ENCODE measurements around the gene DDI2.

Gene DDI2

GRCh38 chr1:15674386-15675159, 57.3 kb downstream of the DDI2 start:
- no peaks in the 10 kb centered on the region for H3K36me3 Mint-ChIP-seq (ENCODE audit: low read depth)
- H3K4me1 Mint-ChIP-seq (ENCODE audit: low read depth), result peaks cover 1% of the 10 kb centered on the region
- no peak overlapping the region for H3K4me3 Mint-ChIP-seq
- no peaks in the 10 kb centered on the region for H3K27me3 Mint-ChIP-seq
- no peaks in the 10 kb centered on the region for H3K9me3 Mint-ChIP-seq
- no peak overlapping the region for H3K27ac Mint-ChIP-seq

- no peaks in the 10 kb centered on the region for H3K27me3 Mint-ChIP-seq
- no peaks in the 10 kb centered on the region for H3K36me3 Mint-ChIP-seq (ENCODE audit: low read depth)
- no peaks in the 10 kb centered on the region for H3K9me3 Mint-ChIP-seq
- H3K4me1 Mint-ChIP-seq (ENCODE audit: low read depth), result peaks cover 16% of the 10 kb centered on the region
- H3K4me3 Mint-ChIP-seq, result no peak overlapping the region
- no peak overlapping the region for H3K27ac Mint-ChIP-seq
Observed at GRCh38 chr1:15676010-15676409, 58.8 kb downstream of the DDI2 start.

- no peaks in the 10 kb centered on the region for H3K27me3 Mint-ChIP-seq
- no peaks in the 10 kb centered on the region for H3K9me3 Mint-ChIP-seq
- no peaks in the 10 kb centered on the region for H3K36me3 Mint-ChIP-seq (ENCODE audit: low read depth)
- H3K4me3 Mint-ChIP-seq, result no peak overlapping the region
- peaks cover 24% of the 10 kb centered on the region for H3K4me1 Mint-ChIP-seq (ENCODE audit: low read depth)
- no peak overlapping the region for H3K27ac Mint-ChIP-seq
Observed at GRCh38 chr1:15676688-15677661, 59.7 kb downstream of the DDI2 start.

- H3K27me3 Mint-ChIP-seq, result no peaks in the 10 kb centered on the region
- H3K36me3 Mint-ChIP-seq (ENCODE audit: low read depth), result no peaks in the 10 kb centered on the region
- no peaks in the 10 kb centered on the region for H3K9me3 Mint-ChIP-seq
- no peak overlapping the region for H3K4me3 Mint-ChIP-seq
- no peak overlapping the region for H3K27ac Mint-ChIP-seq
- H3K4me1 Mint-ChIP-seq (ENCODE audit: low read depth), result peaks cover 30% of the 10 kb centered on the region
Observed at GRCh38 chr1:15678578-15678977, 61.3 kb downstream of the DDI2 start.

DNA sequence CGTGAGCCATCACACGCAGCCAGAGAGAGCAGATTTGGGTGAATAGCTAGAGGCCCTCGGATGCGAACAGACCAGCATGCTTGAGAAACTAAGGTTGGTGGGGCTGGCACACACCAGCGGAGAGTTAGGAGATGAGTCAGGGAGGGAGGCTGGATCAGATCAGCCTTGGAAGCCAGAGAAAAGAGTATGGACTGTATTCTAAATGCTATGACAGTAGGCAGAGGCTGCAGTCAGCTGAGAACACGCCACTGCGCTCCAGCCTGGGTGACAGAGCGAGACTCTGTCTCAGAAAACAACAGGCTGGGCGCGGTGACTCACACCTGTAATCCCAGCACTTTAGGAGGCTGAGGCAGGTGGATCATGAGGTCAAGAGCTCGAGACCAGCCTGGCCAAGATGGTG, 62.9 kb downstream of the DDI2 start:
- H3K4me3 Mint-ChIP-seq, result no peak overlapping the region
- no peaks in the 10 kb centered on the region for H3K27me3 Mint-ChIP-seq
- H3K27ac Mint-ChIP-seq, result no peak overlapping the region
- no peaks in the 10 kb centered on the region for H3K36me3 Mint-ChIP-seq (ENCODE audit: low read depth)
- H3K9me3 Mint-ChIP-seq, result no peaks in the 10 kb centered on the region
- peaks cover 32% of the 10 kb centered on the region for H3K4me1 Mint-ChIP-seq (ENCODE audit: low read depth)

GRCh38 chr1:15680561-15681348, 63.5 kb downstream of the DDI2 start:
- Mint-ChIP-seq H3K9me3 (no peaks in the 10 kb centered on the region), H3K27ac (peak overlapping the region; percentile 75), H3K27me3 (no peaks in the 10 kb centered on the region), H3K4me3 (peak overlapping the region; percentile 2), H3K36me3 (ENCODE audit: low read depth) (peaks cover 3% of the 10 kb centered on the region), H3K4me1 (ENCODE audit: low read depth) (peaks cover 38% of the 10 kb centered on the region)

DNA sequence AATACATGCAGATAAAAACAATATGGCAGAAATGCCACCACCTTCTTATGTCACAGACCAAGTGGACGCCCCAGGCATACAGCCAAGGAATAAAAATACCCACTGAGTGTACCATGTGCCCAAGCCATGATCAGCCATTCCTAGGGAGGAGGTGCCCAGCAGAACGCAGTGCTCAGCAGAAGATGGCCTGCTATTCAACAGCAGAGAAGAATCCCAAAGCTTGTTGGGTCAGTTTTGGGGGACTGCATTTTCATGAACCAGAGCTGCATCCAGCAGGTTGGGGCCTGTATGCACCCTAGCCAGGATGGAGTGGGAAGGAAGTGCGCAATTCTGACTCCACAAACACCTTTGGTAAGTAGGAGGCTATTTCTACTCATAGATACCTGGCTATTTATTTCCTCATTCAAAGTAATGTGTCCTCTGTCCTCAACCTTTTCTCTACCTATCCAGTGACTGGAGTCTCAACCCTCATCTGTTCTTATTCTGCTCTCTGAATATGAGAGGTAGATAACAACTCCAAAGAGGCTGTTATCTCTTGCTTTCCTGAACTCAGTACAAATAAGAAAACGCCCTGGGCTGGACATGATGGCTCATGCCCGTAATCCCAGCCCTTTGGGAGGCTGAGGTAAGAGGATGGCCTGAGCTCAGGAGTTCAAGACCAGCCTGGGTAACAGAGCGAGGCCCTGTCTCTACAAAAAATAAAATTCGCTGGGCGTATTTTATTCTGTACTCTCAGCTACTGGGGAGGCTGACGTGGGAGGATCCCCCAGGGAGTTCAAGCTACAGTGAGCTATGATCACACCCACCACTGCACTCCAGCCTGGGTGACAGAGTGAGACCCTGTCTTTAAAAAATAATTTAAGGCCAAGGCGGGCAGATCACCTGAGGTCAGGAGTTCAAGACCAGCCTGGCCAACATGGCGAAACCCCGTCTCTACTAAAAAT, 64.4 kb downstream of the DDI2 start:
- Mint-ChIP-seq H3K36me3 (ENCODE audit: low read depth) (peaks cover 6% of the 10 kb centered on the region), H3K4me3 (no peak overlapping the region), H3K9me3 (no peaks in the 10 kb centered on the region), H3K4me1 (ENCODE audit: low read depth) (peaks cover 44% of the 10 kb centered on the region), H3K27ac (peak overlapping the region; percentile 75), H3K27me3 (no peaks in the 10 kb centered on the region)

DNA sequence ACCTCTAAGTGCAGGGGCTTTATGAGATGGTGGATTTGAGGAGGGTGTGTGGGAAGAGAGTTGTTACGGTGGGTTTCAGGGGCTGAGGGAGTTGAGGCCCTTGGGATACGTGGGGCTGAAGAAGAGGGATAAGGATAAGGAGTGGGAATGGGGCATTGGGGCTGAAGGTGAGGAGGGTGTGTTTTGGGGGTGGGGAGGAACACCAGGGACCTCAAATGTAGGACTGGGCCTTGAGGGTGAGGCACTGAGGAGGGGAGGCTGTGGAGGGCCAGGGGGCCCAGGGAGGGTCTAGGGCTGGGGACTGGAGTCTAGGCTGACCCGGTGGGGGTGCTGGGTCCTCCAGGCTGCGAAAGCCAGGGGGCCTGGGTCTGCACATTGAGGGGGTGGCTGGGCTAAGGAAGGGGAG, 65.7 kb downstream of the DDI2 start:
- Mint-ChIP-seq H3K9me3 (no peaks in the 10 kb centered on the region), H3K27ac (peak overlapping the region; percentile 78), H3K36me3 (ENCODE audit: low read depth) (peaks cover 11% of the 10 kb centered on the region), H3K4me1 (ENCODE audit: low read depth) (peaks cover 55% of the 10 kb centered on the region), H3K4me3 (peak overlapping the region; percentile 67), H3K27me3 (no peaks in the 10 kb centered on the region)

DNA sequence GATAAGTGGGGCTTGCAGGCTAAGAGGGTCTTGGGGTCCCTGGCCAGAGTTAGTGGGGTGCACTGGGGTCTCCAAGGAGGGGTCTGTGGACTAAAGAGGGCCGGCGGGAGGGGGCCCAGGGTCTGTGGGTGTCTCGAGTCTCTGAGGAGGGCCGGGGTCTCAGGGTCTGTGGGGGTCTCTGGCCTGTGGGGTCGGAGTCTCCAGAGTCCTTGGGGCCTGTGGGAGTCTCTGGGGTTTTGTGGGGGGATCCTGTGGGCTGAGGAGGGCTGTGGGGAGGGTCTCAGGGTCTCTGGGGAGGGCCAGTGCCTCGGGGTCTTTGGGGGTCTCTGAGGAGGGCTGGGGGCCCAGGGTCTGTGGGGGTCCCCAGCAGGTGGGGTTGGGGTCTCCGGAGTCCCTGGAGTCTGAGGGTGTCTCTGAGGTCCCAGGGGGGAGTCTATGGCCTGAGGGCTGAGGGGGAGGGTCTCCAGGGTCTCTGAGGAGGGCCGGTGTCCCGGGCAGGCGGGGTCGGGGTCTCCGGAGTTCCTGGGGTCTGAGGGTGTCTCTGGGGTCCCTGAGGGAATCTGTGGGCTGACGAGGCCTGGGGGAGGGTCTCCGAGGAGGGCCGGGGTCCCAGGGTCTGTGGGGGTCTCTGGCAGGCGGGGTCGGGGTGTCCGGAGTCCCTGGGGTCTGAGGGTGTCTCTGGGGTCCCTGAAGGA, 66.2 kb downstream of the DDI2 start:
- Mint-ChIP-seq H3K27me3 (no peaks in the 10 kb centered on the region), H3K4me1 (ENCODE audit: low read depth) (peaks cover 57% of the 10 kb centered on the region), H3K9me3 (no peaks in the 10 kb centered on the region), H3K36me3 (ENCODE audit: low read depth) (peaks cover 16% of the 10 kb centered on the region), H3K4me3 (peak overlapping the region; percentile 67), H3K27ac (peak overlapping the region; percentile 78)

DNA sequence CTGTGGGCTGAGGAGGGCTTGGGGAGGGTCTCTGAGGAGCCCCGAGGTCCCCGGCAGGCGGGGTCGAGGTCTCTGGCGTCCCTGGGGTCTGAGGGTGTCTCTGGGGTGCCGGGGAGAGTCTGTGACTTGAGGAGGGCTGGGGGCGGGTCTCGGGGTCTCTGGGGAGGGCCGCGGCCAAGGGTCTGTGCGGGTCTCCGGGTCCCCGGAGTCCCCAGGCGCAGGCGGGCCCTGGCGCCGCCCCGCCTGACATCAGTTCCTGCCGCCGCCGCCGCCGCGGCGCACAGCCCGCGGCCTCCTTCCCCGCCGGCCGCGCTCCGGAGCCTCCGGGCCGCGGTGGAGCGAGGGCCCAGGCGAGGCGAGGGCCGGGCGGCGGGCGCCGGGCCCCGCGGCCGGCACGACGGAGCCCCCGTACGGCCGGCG, 66.8 kb downstream of the DDI2 start, which contains the start of gene PLEKHM2:
PLEKHM2 (plus strand) TSS at position 279 of the 420 bp plus-strand sequence. CDS start 239 bp downstream, outside the sequence.
- peak within 1 kb of the TSS; percentile 85 for H3K27ac Mint-ChIP-seq
- H3K36me3 Mint-ChIP-seq (ENCODE audit: low read depth), result peaks cover 19% of the 10 kb centered on the region
- H3K27me3 Mint-ChIP-seq, result no peaks in the 10 kb centered on the region
- no peaks in the 10 kb centered on the region for H3K9me3 Mint-ChIP-seq
- H3K4me3 Mint-ChIP-seq, result peak within 1 kb of the TSS; percentile 90
- peaks cover 57% of the 10 kb centered on the region for H3K4me1 Mint-ChIP-seq (ENCODE audit: low read depth)

- no peaks in the 10 kb centered on the region for H3K9me3 Mint-ChIP-seq
- H3K4me1 Mint-ChIP-seq (ENCODE audit: low read depth), result peaks cover 55% of the 10 kb centered on the region
- peak overlapping the region; percentile 85 for H3K27ac Mint-ChIP-seq
- peaks cover 19% of the 10 kb centered on the region for H3K36me3 Mint-ChIP-seq (ENCODE audit: low read depth)
- no peaks in the 10 kb centered on the region for H3K27me3 Mint-ChIP-seq
- peak overlapping the region; percentile 90 for H3K4me3 Mint-ChIP-seq
Observed at GRCh38 chr1:15684468-15685291, 67.4 kb downstream of the DDI2 start.

DNA sequence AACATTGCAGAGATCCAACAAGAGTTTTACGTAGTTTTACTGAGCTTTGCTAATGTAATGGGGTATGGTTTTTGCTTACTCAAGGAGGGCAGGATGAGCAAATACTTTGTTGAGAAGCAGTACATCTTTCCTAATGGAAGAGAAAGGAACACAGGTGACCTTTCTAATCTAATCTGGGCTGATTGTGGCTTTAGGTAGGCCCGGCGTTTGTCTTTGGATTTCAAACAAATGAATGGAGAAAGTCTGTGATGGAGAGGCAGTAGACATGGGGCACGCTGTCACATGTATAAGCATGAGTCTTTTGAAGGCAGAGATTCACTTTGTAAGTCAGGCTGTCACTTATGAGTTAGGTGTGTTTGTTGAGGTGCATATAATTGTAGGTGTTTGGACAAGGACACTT, 68.6 kb downstream of the DDI2 start:
- H3K27me3 Mint-ChIP-seq, result no peaks in the 10 kb centered on the region
- peaks cover 48% of the 10 kb centered on the region for H3K4me1 Mint-ChIP-seq (ENCODE audit: low read depth)

More for the DNA sequence above, 68.6 kb downstream of the DDI2 start:
- Mint-ChIP-seq H3K4me3 (peak overlapping the region; percentile 90), H3K27ac (no peak overlapping the region), H3K9me3 (no peaks in the 10 kb centered on the region), H3K36me3 (ENCODE audit: low read depth) (peaks cover 19% of the 10 kb centered on the region)

All from stimulated activated naive CD8-positive, alpha-beta T cell treated with anti-CD3 and anti-CD28 coated beads, Interleukin-15, Interleukin-2, amounts not matched to agents 100 ng/mL and 50 ng/mL, for 24 hours (primary cell).